ENCODE measurements around the gene TIE1. TPM values are rescaled to one million over a fixed set of nuclear protein-coding genes. Genes with fewer than 3 reads are reported as not detected.

Gene TIE1
- total and polyA plus RNA-seq, 3 donors from 2014 or later, result 10.5 to 16.8 (median 10.9) TPM

- Histone ChIP-seq H3K36me3 (ENCODE audit: low read depth, missing control alignments) (no peaks in the 10 kb centered on the region), H3K9me3 (no peaks in the 10 kb centered on the region), H3K27me3 (no peaks in the 10 kb centered on the region), H3K27ac (no peak overlapping the region), H3K4me3 (no peak overlapping the region), H3K4me1 (peaks cover 3% of the 10 kb centered on the region)
- 78 to 84% methylated on average over 7 of the region's 7 CpGs for WGBS, 2 donors
- no peak for TF ChIP-seq POLR2A (IDR thresholded peaks at IDR 0.05)
- TF ChIP-seq, protein P1, sequence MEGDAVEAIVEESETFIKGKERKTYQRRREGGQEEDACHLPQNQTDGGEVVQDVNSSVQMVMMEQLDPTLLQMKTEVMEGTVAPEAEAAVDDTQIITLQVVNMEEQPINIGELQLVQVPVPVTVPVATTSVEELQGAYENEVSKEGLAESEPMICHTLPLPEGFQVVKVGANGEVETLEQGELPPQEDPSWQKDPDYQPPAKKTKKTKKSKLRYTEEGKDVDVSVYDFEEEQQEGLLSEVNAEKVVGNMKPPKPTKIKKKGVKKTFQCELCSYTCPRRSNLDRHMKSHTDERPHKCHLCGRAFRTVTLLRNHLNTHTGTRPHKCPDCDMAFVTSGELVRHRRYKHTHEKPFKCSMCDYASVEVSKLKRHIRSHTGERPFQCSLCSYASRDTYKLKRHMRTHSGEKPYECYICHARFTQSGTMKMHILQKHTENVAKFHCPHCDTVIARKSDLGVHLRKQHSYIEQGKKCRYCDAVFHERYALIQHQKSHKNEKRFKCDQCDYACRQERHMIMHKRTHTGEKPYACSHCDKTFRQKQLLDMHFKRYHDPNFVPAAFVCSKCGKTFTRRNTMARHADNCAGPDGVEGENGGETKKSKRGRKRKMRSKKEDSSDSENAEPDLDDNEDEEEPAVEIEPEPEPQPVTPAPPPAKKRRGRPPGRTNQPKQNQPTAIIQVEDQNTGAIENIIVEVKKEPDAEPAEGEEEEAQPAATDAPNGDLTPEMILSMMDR (IDR thresholded peaks at IDR 0.05), result no peak
- DNase-seq, result no peak
- intact Hi-C loops (cut with DNase I; ENCODE audit: low total_unique reads), result no loop called here
Observed at GRCh38 chr1:43334453-43335205, 33.8 kb downstream of the TIE1 start.

GRCh38 chr1:43337588-43337987 lies 36.8 kb downstream of the TIE1 start, which contains the start of gene MPL:
Gene MPL (plus strand): TSS chr1:43337818. CDS start chr1:43337849, 31 bp downstream.
- intact Hi-C loops (cut with DNase I; ENCODE audit: low total_unique reads), result no loop called here
- 90 to 91% methylated on average over 2 to 3 of the region's 3 CpGs for WGBS, 2 donors
- Histone ChIP-seq H3K36me3 (ENCODE audit: low read depth, missing control alignments) (no peaks in the 10 kb centered on the region), H3K27me3 (no peaks in the 10 kb centered on the region), H3K27ac (no peak within 1 kb of the TSS), H3K4me1 (no peaks in the 10 kb centered on the region), H3K9me3 (no peaks in the 10 kb centered on the region), H3K4me3 (no peak within 1 kb of the TSS)
- TF ChIP-seq, protein P1 (IDR thresholded peaks at IDR 0.05), result no peak
- no peak for TF ChIP-seq POLR2A (IDR thresholded peaks at IDR 0.05)
- DNase-seq, result no peak

DNA sequence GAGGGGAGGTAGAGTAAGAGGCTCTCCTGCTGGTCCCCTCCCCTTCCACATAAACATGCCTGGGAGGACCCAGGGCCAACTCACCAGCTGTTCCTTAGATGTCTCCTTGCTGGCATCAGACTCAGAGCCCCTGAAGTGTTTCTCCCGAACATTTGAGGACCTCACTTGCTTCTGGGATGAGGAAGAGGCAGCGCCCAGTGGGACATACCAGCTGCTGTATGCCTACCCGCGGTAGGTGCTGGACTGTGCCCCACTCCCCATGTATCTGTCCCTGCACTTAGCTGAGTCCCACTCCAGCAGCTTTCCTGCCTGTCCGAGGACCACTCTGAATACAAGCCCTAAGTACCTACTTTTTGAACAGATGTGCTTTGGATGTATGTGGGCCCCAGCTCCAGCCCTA lies 37.2 kb downstream of the TIE1 start:
- WGBS, 2 donors, result 84 to 100% methylated on average over 1 to 5 of the region's 5 CpGs
- Histone ChIP-seq H3K9me3 (no peaks in the 10 kb centered on the region), H3K4me3 (no peak overlapping the region), H3K27ac (no peak overlapping the region), H3K4me1 (no peaks in the 10 kb centered on the region), H3K27me3 (no peaks in the 10 kb centered on the region), H3K36me3 (ENCODE audit: low read depth, missing control alignments) (no peaks in the 10 kb centered on the region)
- intact Hi-C loops (cut with DNase I; ENCODE audit: low total_unique reads), result no loop called here
- TF ChIP-seq, protein P1 (IDR thresholded peaks at IDR 0.05), result no peak
- TF ChIP-seq POLR2A (IDR thresholded peaks at IDR 0.05), result no peak
- DNase-seq, result no peak

DNA sequence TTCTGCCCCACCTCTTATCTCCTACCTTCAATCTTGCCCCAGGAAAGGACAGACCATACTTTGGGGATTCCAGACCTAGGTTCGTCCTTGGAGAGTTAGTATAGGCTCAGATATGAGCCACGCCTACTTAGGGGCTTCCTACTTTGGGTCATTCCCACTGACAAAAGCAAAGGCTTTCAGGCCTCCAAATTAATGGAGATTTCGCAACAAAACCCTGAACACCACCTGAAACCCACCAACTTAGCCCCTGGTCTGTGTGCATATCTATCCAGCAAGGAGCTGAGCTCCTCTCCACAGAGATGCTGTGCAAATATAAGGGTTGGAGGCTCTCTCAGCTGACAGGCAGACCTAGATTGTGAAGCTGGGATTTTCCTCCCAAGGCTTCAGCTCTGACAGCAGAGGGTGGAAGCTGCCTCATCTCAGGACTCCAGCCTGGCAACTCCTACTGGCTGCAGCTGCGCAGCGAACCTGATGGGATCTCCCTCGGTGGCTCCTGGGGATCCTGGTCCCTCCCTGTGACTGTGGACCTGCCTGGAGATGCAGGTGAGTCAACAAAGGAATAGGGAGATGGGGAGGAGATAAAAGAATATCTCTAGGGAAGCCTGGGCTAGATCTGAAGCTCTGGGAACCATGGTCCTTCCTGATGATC lies 38.9 kb downstream of the TIE1 start:
- Histone ChIP-seq H3K27ac (no peak overlapping the region), H3K4me3 (no peak overlapping the region), H3K4me1 (no peaks in the 10 kb centered on the region), H3K9me3 (no peaks in the 10 kb centered on the region), H3K27me3 (no peaks in the 10 kb centered on the region), H3K36me3 (ENCODE audit: low read depth, missing control alignments) (no peaks in the 10 kb centered on the region)
- no peak for DNase-seq
- intact Hi-C loops (cut with DNase I; ENCODE audit: low total_unique reads), result no loop called here
- TF ChIP-seq, protein P1 (IDR thresholded peaks at IDR 0.05), result no peak
- no peak for TF ChIP-seq POLR2A (IDR thresholded peaks at IDR 0.05)
- 93 to 94% methylated on average over 6 of the region's 6 CpGs for WGBS, 2 donors
